GM06990 (cell line): Measurements from ENCODE around the gene THBS4.

Experiments used
- DNase-seq: peaks from one replicate; pipeline ENCODE4 v3.0.0-alpha.2; 2011; ENCODE audit not compliant: insufficient read length; ENCODE audit errors: extremely low read depth
- H3K27me3 ChIP-seq: replicated peaks from 2 replicates; pipeline ENCODE4 v1.6.0; 2011; ENCODE audit warnings: low read length; ENCODE audit not compliant: control insufficient read depth, insufficient read depth
- H3K36me3 ChIP-seq: 2 replicates; pipeline ENCODE4 v1.5.1; 2011; ENCODE audit warnings: low read length; ENCODE audit not compliant: control insufficient read depth, insufficient read depth
- H3K4me3 ChIP-seq: replicated peaks from 2 replicates; pipeline ENCODE4 v1.5.1; 2011; ENCODE audit warnings: low read depth, mild to moderate bottlenecking, control low read depth, low read length
- CTCF ChIP-seq: IDR thresholded peaks from 2 replicates; pipeline ENCODE4 v1.5.1; 2011; ENCODE audit warnings: low read length, control low read depth, mild to moderate bottlenecking, inconsistent platforms; ENCODE audit not compliant: insufficient read depth, poor library complexity, severe bottlenecking

Gene THBS4

DNA sequence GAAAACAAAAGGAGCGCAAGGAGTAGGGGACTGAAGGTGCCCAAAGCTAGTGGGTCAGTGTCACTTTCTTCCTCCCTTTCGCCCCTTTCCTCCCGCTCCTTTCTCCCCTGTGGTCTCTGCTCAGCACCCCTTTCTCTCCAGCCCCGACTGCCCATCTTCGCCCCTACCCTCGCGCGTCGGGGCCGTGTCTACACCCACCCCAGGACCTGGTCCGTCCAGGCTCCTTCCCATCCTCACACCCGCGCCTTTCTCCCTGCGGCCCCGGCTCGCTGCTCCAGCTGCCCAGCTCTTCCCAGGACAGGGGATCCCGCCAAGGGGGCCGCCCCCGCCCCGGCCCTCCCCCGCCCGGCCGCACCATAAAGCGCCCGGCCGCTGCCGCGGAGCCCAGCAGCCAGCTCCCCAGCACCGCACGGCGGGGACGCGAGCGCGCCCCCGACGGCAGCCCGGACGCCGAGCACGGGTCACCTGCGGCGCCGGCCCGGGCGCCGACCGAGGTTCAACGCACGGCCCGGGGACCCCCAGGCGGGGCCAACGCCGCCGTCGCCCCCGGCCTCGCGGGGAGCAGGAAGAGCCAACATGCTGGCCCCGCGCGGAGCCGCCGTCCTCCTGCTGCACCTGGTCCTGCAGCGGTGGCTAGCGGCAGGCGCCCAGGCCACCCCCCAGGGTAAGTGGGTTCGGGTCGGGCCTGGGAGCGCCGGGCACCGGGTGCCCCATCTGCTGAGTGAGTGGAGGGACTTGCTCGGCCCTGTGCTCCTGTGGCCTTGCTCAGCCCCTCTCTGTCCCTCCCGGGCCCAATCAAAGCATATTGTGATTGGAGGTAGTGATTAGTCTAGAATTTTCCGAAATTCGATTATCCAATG lies at the start of gene THBS4:
THBS4 (plus strand) TSS at position 387 of the 860 bp plus-strand sequence; CDS start at position 577, 190 bp downstream.
- peak; percentile 3 for DNase-seq
- no peak for TF ChIP-seq CTCF
- Histone ChIP-seq H3K36me3 (no peaks in the 10 kb centered on the region), H3K4me3 (no peak within 1 kb of the TSS), H3K27me3 (0 out of 2 replicates have a peak, but pooled peaks cover 2% of the 10 kb centered on the region)

DNA sequence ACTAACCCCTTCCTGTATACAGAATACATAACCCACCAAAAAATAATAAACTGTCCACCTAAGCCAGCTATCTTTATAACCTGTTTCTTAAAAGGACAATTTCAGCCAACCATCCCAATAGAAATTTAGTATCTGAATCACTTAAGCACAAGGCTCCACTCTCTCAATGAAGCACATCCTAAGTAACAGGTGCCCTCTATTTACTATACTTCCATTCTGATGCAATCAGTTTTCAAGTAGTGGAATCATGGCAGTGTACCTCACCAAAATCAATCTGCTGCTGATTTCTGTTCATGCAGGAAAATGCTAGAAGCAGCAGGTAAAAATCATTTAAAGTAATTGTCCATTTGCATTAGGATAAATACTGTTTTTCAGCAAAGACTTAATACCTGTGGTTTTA lies 48.9 kb upstream of the THBS4 start:
- DNase-seq: no peak
- peaks cover 1% of the 10 kb centered on the region; the same call in 1 of the 2 replicates for H3K36me3 ChIP-seq
- H3K4me3 ChIP-seq: no peak overlapping the region
- H3K27me3 ChIP-seq: no peaks in the 10 kb centered on the region
- TF ChIP-seq CTCF: no peak

DNA sequence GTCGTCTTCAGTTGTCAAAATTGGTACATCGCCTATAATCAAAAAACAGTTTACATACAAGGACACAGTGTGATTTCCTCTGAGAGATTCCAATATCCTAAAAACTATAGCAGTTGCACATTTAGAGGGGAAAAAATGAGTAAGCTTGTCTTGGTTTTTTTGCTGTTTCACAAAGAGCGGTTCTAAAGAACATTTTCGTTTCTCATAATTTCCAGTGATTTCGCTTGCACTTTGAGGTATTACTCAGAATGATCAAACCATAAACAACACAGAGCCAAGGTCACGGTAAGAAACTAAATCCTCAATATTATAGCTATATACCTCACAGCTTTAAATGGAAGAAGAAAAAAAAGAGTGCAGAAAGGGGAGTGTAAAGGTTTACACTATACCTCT lies 44.9 kb upstream of the THBS4 start:
- DNase-seq: peak; percentile 37
- no peak for TF ChIP-seq CTCF
- Histone ChIP-seq H3K36me3 (no peaks in the 10 kb centered on the region), H3K27me3 (no peaks in the 10 kb centered on the region), H3K4me3 (peak overlapping the region; percentile 98)

- DNase-seq: peak; percentile 86
- H3K27me3 ChIP-seq: no peaks in the 10 kb centered on the region
- TF ChIP-seq CTCF: no peak
- no peaks in the 10 kb centered on the region for H3K36me3 ChIP-seq
- H3K4me3 ChIP-seq: peak within 1 kb of the TSS; percentile 98
These were observed 44.3 kb upstream of the THBS4 start, which contains the start of gene MTX3 for GRCh38 chr5:79990598-79991507. Gene MTX3 (minus strand): TSS chr5:79991262. CDS start chr5:79991238, 24 bp downstream.

GRCh38 chr5:79992891-79993657 lies 42.1 kb upstream of the THBS4 start:
- Histone ChIP-seq H3K36me3 (no peaks in the 10 kb centered on the region), H3K4me3 (no peak overlapping the region), H3K27me3 (no peaks in the 10 kb centered on the region)
- DNase-seq: no peak
- no peak for TF ChIP-seq CTCF
